Measurements from ENCODE around the gene ZNF343.

DNA sequence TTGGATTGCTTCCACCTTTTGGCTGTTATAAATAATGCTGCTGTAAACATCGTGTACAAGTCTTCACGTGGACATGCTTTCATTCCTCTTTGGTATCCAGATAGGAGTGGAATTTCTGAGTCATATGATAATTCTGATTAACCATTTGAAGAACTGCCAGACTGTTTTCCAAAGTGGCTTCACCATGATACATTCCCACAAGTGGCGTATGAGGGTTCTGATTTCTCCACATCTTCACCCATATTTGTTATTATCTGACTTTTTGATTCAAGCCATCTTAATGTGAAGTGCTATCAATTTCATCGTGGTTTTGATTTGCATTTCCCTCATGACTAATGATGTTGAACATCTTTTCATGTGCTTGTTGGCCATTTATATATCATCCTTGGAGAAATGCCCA lies 35.2 kb downstream of the ZNF343 start:
- TF ChIP-seq, protein P1, sequence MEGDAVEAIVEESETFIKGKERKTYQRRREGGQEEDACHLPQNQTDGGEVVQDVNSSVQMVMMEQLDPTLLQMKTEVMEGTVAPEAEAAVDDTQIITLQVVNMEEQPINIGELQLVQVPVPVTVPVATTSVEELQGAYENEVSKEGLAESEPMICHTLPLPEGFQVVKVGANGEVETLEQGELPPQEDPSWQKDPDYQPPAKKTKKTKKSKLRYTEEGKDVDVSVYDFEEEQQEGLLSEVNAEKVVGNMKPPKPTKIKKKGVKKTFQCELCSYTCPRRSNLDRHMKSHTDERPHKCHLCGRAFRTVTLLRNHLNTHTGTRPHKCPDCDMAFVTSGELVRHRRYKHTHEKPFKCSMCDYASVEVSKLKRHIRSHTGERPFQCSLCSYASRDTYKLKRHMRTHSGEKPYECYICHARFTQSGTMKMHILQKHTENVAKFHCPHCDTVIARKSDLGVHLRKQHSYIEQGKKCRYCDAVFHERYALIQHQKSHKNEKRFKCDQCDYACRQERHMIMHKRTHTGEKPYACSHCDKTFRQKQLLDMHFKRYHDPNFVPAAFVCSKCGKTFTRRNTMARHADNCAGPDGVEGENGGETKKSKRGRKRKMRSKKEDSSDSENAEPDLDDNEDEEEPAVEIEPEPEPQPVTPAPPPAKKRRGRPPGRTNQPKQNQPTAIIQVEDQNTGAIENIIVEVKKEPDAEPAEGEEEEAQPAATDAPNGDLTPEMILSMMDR (conservative IDR thresholded peaks at IDR 0.05) = no peak
- TF ChIP-seq ZFX (IDR thresholded peaks at IDR 0.05) = no peak
